ENCODE results near the gene CYBRD1. TPM values are rescaled to one million over a fixed set of nuclear protein-coding genes. Genes with fewer than 3 reads are reported as not detected.
"Not testable (repeated sequence)": the region's sequence is repeated elsewhere in the genome, so short reads cannot be mapped to it uniquely, and the experiment has no call there.

CYBRD1 gene
- total and polyA plus RNA-seq, 4 donors, result 124 to 396 (median 196) TPM

- no peak for ATAC-seq (ENCODE audit: low FRiP score)
- Histone ChIP-seq H3K27ac (ENCODE audit: low read depth in 1 of 2, low read length in 2 of 2) (no peak overlapping the region), H3K36me3 (ENCODE audit: control insufficient read depth in 1 of 2, insufficient read depth in 2 of 2, low read length in 1 of 2) (peaks cover 0 to 2% of the 10 kb centered on the region in 2 donors), H3K9me3 (ENCODE audit: control insufficient read depth, low read length) (no peaks in the 10 kb centered on the region), H3K4me3 (ENCODE audit: low read length in 2 of 2) (no peak overlapping the region), H3K4me1 (ENCODE audit: control insufficient read depth in 1 of 2, insufficient read depth in 2 of 2, low read length in 2 of 2) (peaks cover 0 to 6% of the 10 kb centered on the region in 2 donors), H3K27me3 (ENCODE audit: control insufficient read depth in 1 of 2, insufficient read depth in 2 of 2, low read length in 1 of 2) (no peaks in the 10 kb centered on the region)
- intact Hi-C loops (cut with DNase I), result no loop called here
- WGBS, 2 donors, result 97 to 98% methylated on average over 1 of the region's 1 CpG
- no peak for DNase-seq
Observed at GRCh38 chr2:171533331-171533730, 11.1 kb downstream of the CYBRD1 start.

GRCh38 chr2:171535528-171535927 is 13.3 kb downstream of the CYBRD1 start:
- intact Hi-C loops (cut with DNase I); H3K4me3 ChIP-seq (ENCODE audit: low read length in 2 of 2); DNase-seq; H3K27me3 ChIP-seq (ENCODE audit: control insufficient read depth in 1 of 2, insufficient read depth in 2 of 2, low read length in 1 of 2); H3K27ac ChIP-seq (ENCODE audit: low read depth in 1 of 2, low read length in 2 of 2); ATAC-seq (ENCODE audit: low FRiP score); H3K9me3 ChIP-seq (ENCODE audit: control insufficient read depth, low read length); H3K4me1 ChIP-seq (ENCODE audit: control insufficient read depth in 1 of 2, insufficient read depth in 2 of 2, low read length in 2 of 2); H3K36me3 ChIP-seq (ENCODE audit: control insufficient read depth in 1 of 2, insufficient read depth in 2 of 2, low read length in 1 of 2): not testable (repeated sequence)
- WGBS, 2 donors, result 96 to 97% methylated on average over 4 of the region's 4 CpGs

GRCh38 chr2:171540437-171540836 is 18.2 kb downstream of the CYBRD1 start:
- no peaks in the 10 kb centered on the region for H3K27me3 ChIP-seq (ENCODE audit: control insufficient read depth in 1 of 2, insufficient read depth in 2 of 2, low read length in 1 of 2)
- peaks cover 0 to 2% of the 10 kb centered on the region in 2 donors for H3K36me3 ChIP-seq (ENCODE audit: control insufficient read depth in 1 of 2, insufficient read depth in 2 of 2, low read length in 1 of 2)
- ATAC-seq (ENCODE audit: low FRiP score) (no peak), DNase-seq (no peak)
- no peak overlapping the region for H3K27ac ChIP-seq (ENCODE audit: low read depth in 1 of 2, low read length in 2 of 2)
- H3K4me3 ChIP-seq (ENCODE audit: low read length in 2 of 2), result no peak overlapping the region
- H3K4me1 ChIP-seq (ENCODE audit: control insufficient read depth in 1 of 2, insufficient read depth in 2 of 2, low read length in 2 of 2), result peaks cover 0 to 2% of the 10 kb centered on the region in 2 donors
- WGBS, 2 donors, result 77 to 78% methylated on average over 4 of the region's 4 CpGs
- no peaks in the 10 kb centered on the region for H3K9me3 ChIP-seq (ENCODE audit: control insufficient read depth, low read length)
- intact Hi-C loops (cut with DNase I), result no loop called here

GRCh38 chr2:171541202-171541887 is 19.1 kb downstream of the CYBRD1 start:
- no peak for ATAC-seq (ENCODE audit: low FRiP score)
- Histone ChIP-seq H3K9me3 (ENCODE audit: control insufficient read depth, low read length) (no peaks in the 10 kb centered on the region), H3K4me3 (ENCODE audit: low read length in 2 of 2) (no peak overlapping the region), H3K27ac (ENCODE audit: low read depth in 1 of 2, low read length in 2 of 2) (no peak overlapping the region), H3K36me3 (ENCODE audit: control insufficient read depth in 1 of 2, insufficient read depth in 2 of 2, low read length in 1 of 2) (peaks cover 0 to 2% of the 10 kb centered on the region in 2 donors), H3K4me1 (ENCODE audit: control insufficient read depth in 1 of 2, insufficient read depth in 2 of 2, low read length in 2 of 2) (peaks cover 0 to 2% of the 10 kb centered on the region in 2 donors), H3K27me3 (ENCODE audit: control insufficient read depth in 1 of 2, insufficient read depth in 2 of 2, low read length in 1 of 2) (no peaks in the 10 kb centered on the region)
- no peak for DNase-seq
- WGBS, 2 donors, result 84 to 86% methylated on average over 6 of the region's 6 CpGs
- intact Hi-C loops (cut with DNase I), result no loop called here

- WGBS, 2 donors, result 69 to 85% methylated on average over 1 of the region's 1 CpG
- ATAC-seq (ENCODE audit: low FRiP score) (no peak), DNase-seq (no peak)
- Histone ChIP-seq H3K27ac (ENCODE audit: low read depth in 1 of 2, low read length in 2 of 2) (no peak overlapping the region), H3K27me3 (ENCODE audit: control insufficient read depth in 1 of 2, insufficient read depth in 2 of 2, low read length in 1 of 2) (no peaks in the 10 kb centered on the region), H3K4me3 (ENCODE audit: low read length in 2 of 2) (no peak overlapping the region), H3K4me1 (ENCODE audit: control insufficient read depth in 1 of 2, insufficient read depth in 2 of 2, low read length in 2 of 2) (peaks cover under 1 to 4% of the 10 kb centered on the region in 2 donors), H3K9me3 (ENCODE audit: control insufficient read depth, low read length) (no peaks in the 10 kb centered on the region), H3K36me3 (ENCODE audit: control insufficient read depth in 1 of 2, insufficient read depth in 2 of 2, low read length in 1 of 2) (peaks cover 0 to 6% of the 10 kb centered on the region in 2 donors)
- intact Hi-C loops (cut with DNase I), result no loop called here
Observed at GRCh38 chr2:171545086-171545485, 22.8 kb downstream of the CYBRD1 start.

GRCh38 chr2:171547256-171547655 is 25.0 kb downstream of the CYBRD1 start:
- H3K9me3 ChIP-seq (ENCODE audit: control insufficient read depth, low read length), result no peaks in the 10 kb centered on the region
- H3K4me3 ChIP-seq (ENCODE audit: low read length in 2 of 2), result no peak overlapping the region
- ATAC-seq (ENCODE audit: low FRiP score) (no peak), DNase-seq (no peak)
- H3K36me3 ChIP-seq (ENCODE audit: control insufficient read depth in 1 of 2, insufficient read depth in 2 of 2, low read length in 1 of 2), result peaks cover 0 to 6% of the 10 kb centered on the region in 2 donors
- H3K27me3 ChIP-seq (ENCODE audit: control insufficient read depth in 1 of 2, insufficient read depth in 2 of 2, low read length in 1 of 2), result no peaks in the 10 kb centered on the region
- H3K4me1 ChIP-seq (ENCODE audit: control insufficient read depth in 1 of 2, insufficient read depth in 2 of 2, low read length in 2 of 2), result peaks cover 0 to 4% of the 10 kb centered on the region in 2 donors
- no peak overlapping the region for H3K27ac ChIP-seq (ENCODE audit: low read depth in 1 of 2, low read length in 2 of 2)
- intact Hi-C loops (cut with DNase I), result no loop called here

- intact Hi-C loops (cut with DNase I), result no loop called here
- Histone ChIP-seq H3K4me1 (ENCODE audit: control insufficient read depth in 1 of 2, insufficient read depth in 2 of 2, low read length in 2 of 2) (peaks cover 0 to 4% of the 10 kb centered on the region in 2 donors), H3K27ac (ENCODE audit: low read depth in 1 of 2, low read length in 2 of 2) (no peak overlapping the region), H3K27me3 (ENCODE audit: control insufficient read depth in 1 of 2, insufficient read depth in 2 of 2, low read length in 1 of 2) (no peaks in the 10 kb centered on the region), H3K4me3 (ENCODE audit: low read length in 2 of 2) (no peak overlapping the region), H3K36me3 (ENCODE audit: control insufficient read depth in 1 of 2, insufficient read depth in 2 of 2, low read length in 1 of 2) (peaks cover 0 to 3% of the 10 kb centered on the region in 2 donors), H3K9me3 (ENCODE audit: control insufficient read depth, low read length) (no peaks in the 10 kb centered on the region)
- 92 to 94% methylated on average over 2 of the region's 2 CpGs for WGBS, 2 donors
- DNase-seq (no peak), ATAC-seq (ENCODE audit: low FRiP score) (no peak)
Observed at GRCh38 chr2:171547720-171548119, 25.4 kb downstream of the CYBRD1 start.

- intact Hi-C loops (cut with DNase I), result no loop called here
- no peak for DNase-seq
- peaks cover 0 to 4% of the 10 kb centered on the region in 2 donors for H3K4me1 ChIP-seq (ENCODE audit: control insufficient read depth in 1 of 2, insufficient read depth in 2 of 2, low read length in 2 of 2)
- no peak overlapping the region for H3K4me3 ChIP-seq (ENCODE audit: low read length in 2 of 2)
- H3K36me3 ChIP-seq (ENCODE audit: control insufficient read depth in 1 of 2, insufficient read depth in 2 of 2, low read length in 1 of 2), result peaks cover 6 to 11% of the 10 kb centered on the region in 2 donors
- no peaks in the 10 kb centered on the region for H3K27me3 ChIP-seq (ENCODE audit: control insufficient read depth in 1 of 2, insufficient read depth in 2 of 2, low read length in 1 of 2)
- no peaks in the 10 kb centered on the region for H3K9me3 ChIP-seq (ENCODE audit: control insufficient read depth, low read length)
- ATAC-seq (ENCODE audit: low FRiP score), result no peak
- H3K27ac ChIP-seq (ENCODE audit: low read depth in 1 of 2, low read length in 2 of 2), result no peak overlapping the region
Observed at GRCh38 chr2:171550613-171551012, 28.3 kb downstream of the CYBRD1 start.

GRCh38 chr2:171551836-171552235 is 29.6 kb downstream of the CYBRD1 start:
- no peak for ATAC-seq (ENCODE audit: low FRiP score)

More at GRCh38 chr2:171551836-171552235, 29.6 kb downstream of the CYBRD1 start:
- Histone ChIP-seq H3K4me1 (ENCODE audit: control insufficient read depth in 1 of 2, insufficient read depth in 2 of 2, low read length in 2 of 2) (no peaks in the 10 kb centered on the region), H3K4me3 (ENCODE audit: low read length in 2 of 2) (no peak overlapping the region), H3K9me3 (ENCODE audit: control insufficient read depth, low read length) (no peaks in the 10 kb centered on the region), H3K27me3 (ENCODE audit: control insufficient read depth in 1 of 2, insufficient read depth in 2 of 2, low read length in 1 of 2) (no peaks in the 10 kb centered on the region), H3K36me3 (ENCODE audit: control insufficient read depth in 1 of 2, insufficient read depth in 2 of 2, low read length in 1 of 2) (peaks cover 3 to 14% of the 10 kb centered on the region in 2 donors), H3K27ac (ENCODE audit: low read depth in 1 of 2, low read length in 2 of 2) (no peak overlapping the region)
- DNase-seq, result no peak
- intact Hi-C loops (cut with DNase I), result no loop called here
